Stomach smooth muscle (tissue), 2 donors: ENCODE measurements around the gene GNG12.

Source experiments
- H3K27ac ChIP-seq: one replicate; pipeline ENCODE4 v1.7.0; 2013; ENCODE audit warnings: mild to moderate bottlenecking, low read length, inconsistent platforms
- H3K27me3 ChIP-seq, 2 donors: one replicate each; pipeline ENCODE4 v1.7.0; 2013; ENCODE audit warnings: low read length in 2 of 2; ENCODE audit not compliant: insufficient read depth in 2 of 2, control insufficient read depth in 1 of 2
- H3K36me3 ChIP-seq, 2 donors: one replicate each; pipeline ENCODE4 v1.7.0; 2013; ENCODE audit warnings: low read length in 2 of 2; ENCODE audit not compliant: control insufficient read depth in 2 of 2, insufficient read depth in 2 of 2
- H3K4me1 ChIP-seq: one replicate; pipeline ENCODE4 v1.7.0; 2013; ENCODE audit warnings: low read length; ENCODE audit not compliant: control insufficient read depth, insufficient read depth
- H3K4me3 ChIP-seq, 2 donors: one replicate each; pipeline ENCODE4 v1.7.0; 2013; ENCODE audit warnings: low read length in 2 of 2
- H3K9ac ChIP-seq, 2 donors: one replicate each; pipeline ENCODE4 v1.7.0; 2013; ENCODE audit warnings: low read length in 2 of 2, mild to moderate bottlenecking in 1 of 2
- H3K9me3 ChIP-seq, 2 donors: one replicate each; pipeline ENCODE4 v1.7.0; 2013; ENCODE audit warnings: low read length in 2 of 2; ENCODE audit not compliant: control insufficient read depth in 2 of 2
- donor health status: healthy.
- donor health status: Pancreatic carcinoma.

GNG12 gene

GRCh38 chr1:67722292-67722944, 110.8 kb downstream of the GNG12 start:
- Histone ChIP-seq H3K9ac (no peak overlapping the region), H3K9me3 (no peaks in the 10 kb centered on the region), H3K36me3 (no peaks in the 10 kb centered on the region), H3K4me3 (peak overlapping the region in 1 of 2 donors; percentile 9), H3K4me1 (peaks cover 23% of the 10 kb centered on the region), H3K27ac (no peak overlapping the region), H3K27me3 (no peaks in the 10 kb centered on the region)

- no peak overlapping the region for H3K27ac ChIP-seq
- H3K36me3 ChIP-seq, result no peaks in the 10 kb centered on the region
- peak overlapping the region in 1 of 2 donors; percentile 9 for H3K4me3 ChIP-seq
- peaks cover 27% of the 10 kb centered on the region for H3K4me1 ChIP-seq
- H3K9ac ChIP-seq, result no peak overlapping the region
- H3K9me3 ChIP-seq, result no peaks in the 10 kb centered on the region
- H3K27me3 ChIP-seq, result no peaks in the 10 kb centered on the region
These were observed 111.5 kb downstream of the GNG12 start for GRCh38 chr1:67721650-67722291.

DNA sequence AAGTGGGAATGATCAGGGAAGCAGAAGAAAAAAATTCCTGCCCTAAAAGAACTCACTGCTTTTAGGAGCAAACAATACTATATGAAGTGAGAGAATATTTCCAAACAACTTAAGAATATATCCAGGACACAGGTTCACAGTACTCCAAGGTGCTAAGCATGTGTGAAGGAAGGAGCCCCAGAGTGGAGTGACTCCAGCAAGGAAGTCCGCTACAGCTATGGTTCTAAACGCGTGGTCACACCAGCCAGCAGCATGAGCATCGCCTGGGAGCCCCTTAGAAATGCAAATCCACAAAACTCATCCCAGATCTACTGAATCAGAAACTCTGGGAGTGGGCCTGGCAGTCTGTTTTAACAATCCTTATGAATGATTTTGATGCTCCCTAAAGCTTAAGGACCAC, 112.2 kb downstream of the GNG12 start:
- Histone ChIP-seq H3K27ac (no peak overlapping the region), H3K4me3 (no peak overlapping the region), H3K4me1 (peaks cover 31% of the 10 kb centered on the region), H3K36me3 (no peaks in the 10 kb centered on the region), H3K9me3 (no peaks in the 10 kb centered on the region), H3K27me3 (no peaks in the 10 kb centered on the region), H3K9ac (no peak overlapping the region)

GRCh38 chr1:67719329-67720196, 113.7 kb downstream of the GNG12 start:
- Histone ChIP-seq H3K27me3 (no peaks in the 10 kb centered on the region), H3K4me1 (peaks cover 26% of the 10 kb centered on the region), H3K4me3 (no peak overlapping the region), H3K36me3 (no peaks in the 10 kb centered on the region), H3K9ac (no peak overlapping the region), H3K9me3 (no peaks in the 10 kb centered on the region), H3K27ac (no peak overlapping the region)

GRCh38 chr1:67717876-67718275, 115.4 kb downstream of the GNG12 start:
- no peaks in the 10 kb centered on the region for H3K36me3 ChIP-seq
- H3K27me3 ChIP-seq, result no peaks in the 10 kb centered on the region
- H3K9ac ChIP-seq, result no peak overlapping the region
- H3K4me1 ChIP-seq, result peaks cover 28% of the 10 kb centered on the region
- no peaks in the 10 kb centered on the region for H3K9me3 ChIP-seq
- H3K27ac ChIP-seq, result no peak overlapping the region
- no peak overlapping the region for H3K4me3 ChIP-seq

GRCh38 chr1:67716800-67717199, 116.5 kb downstream of the GNG12 start:
- Histone ChIP-seq H3K27ac (no peak overlapping the region), H3K27me3 (no peaks in the 10 kb centered on the region), H3K4me3 (no peak overlapping the region), H3K36me3 (no peaks in the 10 kb centered on the region), H3K9ac (no peak overlapping the region), H3K9me3 (no peaks in the 10 kb centered on the region), H3K4me1 (peaks cover 22% of the 10 kb centered on the region)

GRCh38 chr1:67715819-67716218, 117.4 kb downstream of the GNG12 start:
- Histone ChIP-seq H3K27ac (no peak overlapping the region), H3K9me3 (no peaks in the 10 kb centered on the region), H3K4me1 (peaks cover 23% of the 10 kb centered on the region)

GRCh38 chr1:67713057-67713846, 120.0 kb downstream of the GNG12 start:
- Histone ChIP-seq H3K4me1 (peaks cover 28% of the 10 kb centered on the region), H3K9ac (no peak overlapping the region), H3K4me3 (no peak overlapping the region), H3K9me3 (no peaks in the 10 kb centered on the region), H3K27ac (no peak overlapping the region), H3K27me3 (no peaks in the 10 kb centered on the region), H3K36me3 (no peaks in the 10 kb centered on the region)

More at GRCh38 chr1:67715819-67716218, 117.4 kb downstream of the GNG12 start:
- Histone ChIP-seq H3K36me3 (no peaks in the 10 kb centered on the region), H3K9ac (no peak overlapping the region), H3K27me3 (no peaks in the 10 kb centered on the region), H3K4me3 (no peak overlapping the region)

DNA sequence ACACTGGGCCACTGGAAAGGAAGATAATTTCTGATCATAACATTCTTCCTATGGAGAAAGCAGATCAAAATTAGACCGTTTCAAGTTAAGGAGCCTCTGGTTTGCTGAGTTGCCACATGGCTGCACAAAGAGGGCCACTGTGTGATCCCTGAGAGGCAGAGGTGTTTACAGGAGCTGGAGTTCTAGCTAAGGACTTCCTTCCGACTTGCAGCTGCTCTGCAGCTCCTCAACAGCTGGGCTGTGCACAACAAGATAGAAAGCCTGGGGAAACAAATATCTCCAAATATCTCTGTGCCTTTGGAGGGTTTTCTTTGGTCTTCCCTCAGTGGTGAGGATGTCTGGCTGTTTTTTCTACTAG, 121.4 kb downstream of the GNG12 start:
- H3K4me1 ChIP-seq, result peaks cover 25% of the 10 kb centered on the region
- no peaks in the 10 kb centered on the region for H3K9me3 ChIP-seq
- H3K27ac ChIP-seq, result no peak overlapping the region
- H3K9ac ChIP-seq, result no peak overlapping the region
- H3K36me3 ChIP-seq, result peaks cover 0 to 2% of the 10 kb centered on the region in 2 donors
- H3K27me3 ChIP-seq, result no peaks in the 10 kb centered on the region
- no peak overlapping the region for H3K4me3 ChIP-seq

DNA sequence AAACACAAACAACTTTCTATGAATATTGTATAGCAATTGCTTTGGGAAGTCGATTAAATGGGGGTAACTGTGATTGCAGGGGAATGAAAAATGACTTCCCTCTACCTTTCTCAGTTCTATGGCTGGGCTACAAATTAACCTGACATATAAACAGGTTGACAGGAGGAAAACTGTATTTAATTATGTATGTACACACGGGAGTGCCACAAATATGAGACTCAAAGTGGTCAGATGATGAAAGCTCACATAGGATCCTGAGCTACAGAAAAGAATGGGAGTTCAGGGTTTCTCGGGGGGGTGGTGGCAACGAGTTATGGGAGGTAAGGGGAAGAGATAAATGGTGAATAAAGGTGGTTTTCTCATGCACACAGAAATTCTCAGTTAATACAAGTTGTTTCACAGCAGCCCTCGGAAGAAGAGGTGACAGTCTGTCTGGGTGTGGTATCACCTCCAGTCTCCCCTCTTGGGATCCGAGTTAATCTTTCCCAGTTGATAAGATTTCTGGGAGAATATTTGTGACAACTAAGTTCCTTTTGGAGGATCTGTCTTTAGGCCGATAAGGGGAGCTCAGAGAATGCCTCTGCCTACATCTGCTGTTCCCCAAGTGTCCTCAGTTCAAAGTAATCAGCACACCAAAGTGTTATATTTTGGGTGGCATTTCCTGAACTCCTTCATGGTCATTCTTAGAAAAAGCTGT, 122.0 kb downstream of the GNG12 start:
- H3K4me1 ChIP-seq, result peaks cover 22% of the 10 kb centered on the region
- H3K9ac ChIP-seq, result no peak overlapping the region
- H3K4me3 ChIP-seq, result no peak overlapping the region
- peaks cover 0 to 2% of the 10 kb centered on the region in 2 donors for H3K36me3 ChIP-seq
- H3K9me3 ChIP-seq, result no peaks in the 10 kb centered on the region
- H3K27me3 ChIP-seq, result no peaks in the 10 kb centered on the region
- no peak overlapping the region for H3K27ac ChIP-seq
